RPMI8226 (cell line): ENCODE data around the gene FAM83G.
"Not testable (repeated sequence)": the region's sequence is repeated elsewhere in the genome, so short reads cannot be mapped to it uniquely, and the experiment has no call there.

Source experiments
- DNase-seq: peaks from one replicate; pipeline ENCODE4 v3.0.0-alpha.2; 2015

The FAM83G gene

GRCh38 chr17:18966831-18967624, 37.5 kb downstream of the FAM83G start:
- no peak for DNase-seq

DNA sequence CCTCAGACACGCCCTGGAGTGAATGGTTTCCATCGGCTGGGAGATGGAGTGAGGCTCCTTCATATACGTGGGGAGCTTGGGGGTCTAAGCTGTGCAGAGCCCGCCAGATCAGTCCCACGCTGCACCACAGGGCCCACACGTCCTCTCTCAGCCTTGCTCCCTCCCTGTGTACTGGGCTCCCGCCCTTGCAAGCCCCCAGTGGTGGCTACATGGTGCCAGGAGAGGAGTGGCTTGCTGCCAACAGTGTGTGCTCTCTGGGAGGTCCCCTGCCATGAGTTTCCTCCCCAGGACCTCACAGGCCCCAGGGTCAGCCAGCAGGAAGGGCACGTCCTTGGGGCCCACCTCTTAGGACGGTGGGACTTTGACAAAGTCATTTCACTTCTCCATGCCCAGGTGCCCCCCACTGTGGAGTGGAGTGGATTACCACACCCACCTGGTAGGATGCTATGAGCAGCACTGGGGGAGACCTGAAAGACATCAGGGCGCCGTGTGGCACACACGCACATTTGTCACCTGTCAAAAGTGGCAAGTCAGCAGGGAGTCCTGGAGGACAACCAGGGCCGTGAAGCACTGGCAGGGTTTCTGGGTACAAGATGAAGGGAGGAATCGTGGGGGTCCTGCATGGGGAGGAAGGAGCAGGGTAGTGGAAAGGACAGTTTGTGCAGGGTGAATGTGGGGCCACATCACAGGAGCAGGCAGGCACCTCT, 38.9 kb downstream of the FAM83G start:
- peak; percentile 21 for DNase-seq

GRCh38 chr17:18964550-18964949, 40.0 kb downstream of the FAM83G start:
- DNase-seq: no peak

DNA sequence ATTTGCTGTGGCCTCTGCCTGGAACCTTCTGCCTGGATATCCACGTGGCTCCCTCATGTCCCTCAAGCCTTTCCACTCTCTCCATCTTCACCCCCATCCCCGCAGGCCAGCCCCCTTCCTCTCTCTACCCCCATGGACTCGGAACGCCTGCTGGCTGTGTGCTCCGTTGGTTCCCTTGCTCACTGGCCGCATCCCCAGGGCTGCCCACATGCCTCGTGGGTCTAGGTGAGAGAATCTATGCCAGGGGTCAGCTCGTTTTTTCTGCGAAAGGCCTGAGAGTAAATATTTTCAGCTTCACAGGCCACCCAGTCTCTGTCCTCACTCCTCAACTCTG, 40.6 kb downstream of the FAM83G start:
- DNase-seq: no peak

DNA sequence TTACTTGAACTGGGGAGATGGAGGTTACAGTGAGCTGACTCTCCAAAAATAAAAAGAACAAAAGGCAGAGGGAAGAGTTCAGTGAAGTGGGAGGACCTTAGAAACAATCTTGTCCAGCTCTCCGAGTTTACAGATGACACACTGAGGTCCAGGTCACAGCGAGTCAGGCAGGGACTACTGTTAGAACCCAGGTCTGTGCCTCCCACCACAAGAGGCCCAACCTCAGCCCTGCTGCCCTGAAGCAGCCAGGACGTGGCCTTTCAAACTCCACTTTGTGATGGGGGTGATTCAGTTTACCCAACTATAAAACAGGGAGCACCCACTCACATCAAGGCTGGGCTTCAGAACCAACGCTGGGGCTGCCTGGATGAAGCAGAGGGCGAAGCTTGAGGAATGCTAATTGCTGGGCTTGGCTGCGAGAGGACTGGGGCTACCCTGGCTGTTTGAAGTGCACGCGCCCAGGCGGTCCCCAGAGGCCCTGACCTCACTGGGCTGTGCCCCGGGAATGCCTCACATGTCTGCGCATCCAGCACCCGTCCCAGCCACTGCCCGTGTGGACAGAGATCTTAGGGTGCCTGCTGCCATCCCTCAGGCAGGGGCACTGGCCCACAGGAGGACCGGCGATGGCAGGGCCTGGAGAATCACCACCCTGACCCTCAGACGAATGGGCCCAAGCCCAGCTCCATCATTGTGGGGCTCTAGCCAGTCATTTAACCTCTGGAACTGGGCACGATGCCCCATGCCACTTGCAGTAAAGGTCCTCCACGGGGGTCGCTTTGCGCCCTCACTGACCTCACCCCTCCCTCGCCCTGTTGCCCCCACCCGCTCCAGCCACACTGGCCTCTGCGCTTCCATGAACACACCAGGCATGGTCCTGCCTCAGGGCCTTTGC, 41.2 kb downstream of the FAM83G start:
- no peak for DNase-seq

- no peak for DNase-seq
These were observed 42.1 kb downstream of the FAM83G start for GRCh38 chr17:18962494-18962815.

- DNase-seq: no peak
These were observed 42.7 kb downstream of the FAM83G start for GRCh38 chr17:18961634-18962493.

DNA sequence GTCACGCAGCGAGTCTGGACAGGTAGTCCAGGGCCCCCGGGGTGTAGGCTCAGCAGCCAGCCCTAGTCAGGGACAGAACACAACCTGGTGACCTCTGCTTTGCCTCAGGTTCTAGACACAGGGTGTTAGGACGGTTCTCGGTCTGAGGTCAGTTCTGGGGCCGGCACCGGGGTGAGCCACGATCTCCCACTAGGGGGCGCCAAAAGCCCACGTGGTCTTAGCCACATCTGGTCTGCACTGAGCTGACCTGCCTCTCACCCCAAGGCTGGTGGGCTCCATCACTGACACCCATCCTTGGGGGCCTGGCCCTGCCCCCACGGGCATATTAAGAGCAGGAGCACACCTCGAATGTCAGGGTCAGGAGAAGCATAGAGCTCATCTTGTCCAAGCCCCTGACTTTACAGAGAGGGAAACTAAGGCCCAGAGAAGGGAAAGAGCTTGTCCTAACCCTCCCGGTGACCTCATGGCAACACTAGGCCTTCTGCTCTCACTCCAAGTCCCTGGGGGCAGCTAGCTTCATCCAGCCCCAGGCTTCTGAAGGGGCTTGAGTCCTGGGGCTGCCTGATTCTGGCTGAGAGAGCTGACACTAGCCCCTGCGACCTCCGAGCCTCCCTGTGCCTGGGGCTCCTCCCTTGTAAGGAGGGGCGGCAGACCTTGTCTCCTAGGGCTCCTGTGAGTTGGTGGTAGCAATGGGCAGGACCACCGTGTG, 43.6 kb downstream of the FAM83G start:
- DNase-seq: peak; percentile 78

DNA sequence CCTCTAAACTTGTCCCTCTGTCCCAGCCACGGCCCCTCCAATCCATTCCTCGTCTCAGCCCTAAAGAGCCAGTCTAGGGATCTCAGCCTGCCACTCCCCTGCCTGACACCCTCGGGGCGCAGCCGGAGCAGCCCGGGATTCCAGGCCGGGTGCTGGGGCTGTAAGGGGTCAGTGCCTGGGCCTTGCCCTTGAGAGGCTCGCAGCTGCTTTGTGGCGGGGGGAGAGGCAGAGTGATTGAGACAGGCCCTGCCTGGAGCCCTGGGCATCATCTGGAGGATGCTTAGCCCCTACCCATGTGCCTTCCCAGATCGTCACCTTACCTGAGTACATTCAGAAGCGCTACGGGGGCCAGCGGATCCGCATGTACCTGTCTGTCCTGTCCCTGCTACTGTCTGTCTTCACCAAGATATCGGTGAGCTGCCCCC, 44.3 kb downstream of the FAM83G start:
- no peak for DNase-seq

- no peak for DNase-seq
These were observed 44.7 kb downstream of the FAM83G start for GRCh38 chr17:18959845-18960240.

- no peak for DNase-seq
These were observed 45.3 kb downstream of the FAM83G start for GRCh38 chr17:18959071-18959844.

- DNase-seq: no peak
These were observed 46.0 kb downstream of the FAM83G start for GRCh38 chr17:18958611-18959010.

- DNase-seq: no peak
These were observed 46.7 kb downstream of the FAM83G start for GRCh38 chr17:18957831-18958230.

GRCh38 chr17:18956581-18956980, 48.0 kb downstream of the FAM83G start:
- no peak for DNase-seq

GRCh38 chr17:18956021-18956420, 48.5 kb downstream of the FAM83G start:
- not testable (repeated sequence) for DNase-seq

- no peak for DNase-seq
These were observed 49.6 kb downstream of the FAM83G start for GRCh38 chr17:18955009-18955408.

GRCh38 chr17:18954321-18954720, 50.2 kb downstream of the FAM83G start:
- DNase-seq: no peak

DNA sequence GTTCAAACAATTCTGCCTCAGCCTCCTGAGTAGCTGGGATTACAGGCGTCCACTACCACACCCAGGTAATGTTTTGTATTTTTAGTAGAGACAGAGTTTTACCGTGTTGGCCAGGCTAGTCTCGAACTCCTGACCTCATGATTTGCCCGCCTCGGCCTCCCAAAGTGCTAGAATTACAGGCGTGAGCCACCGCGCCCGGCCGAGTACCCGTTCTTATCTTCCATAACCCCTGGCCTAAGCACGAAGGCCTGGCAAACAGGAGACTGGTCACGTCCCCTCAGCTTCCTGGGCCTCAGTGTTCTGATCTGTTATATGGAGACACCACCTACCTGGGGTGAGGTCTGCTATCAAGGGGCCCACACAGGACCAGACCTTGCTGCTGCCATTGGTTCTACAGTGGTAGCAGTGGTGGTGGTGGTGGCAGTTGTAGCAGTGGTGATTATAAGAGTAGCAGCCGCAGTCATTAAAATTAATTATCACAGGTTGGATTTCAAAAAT, 51.3 kb downstream of the FAM83G start:
- no peak for DNase-seq

GRCh38 chr17:18951941-18952842, 52.4 kb downstream of the FAM83G start, which contains the start of gene SLC5A10:
Gene SLC5A10 (plus strand): TSS chr17:18952165. CDS start chr17:18952206, 41 bp downstream.
- no peak for DNase-seq
